Stomach (tissue), 4 donors: ENCODE data around the gene MYRFL.

Experiments used
- EP300 ChIP-seq: sonication (generic); formaldehyde crosslinking; IDR thresholded peaks from one replicate; pipeline ENCODE4 v1.6.1; 2017; ENCODE audit warnings: antibody characterized with exemption
- POLR2A ChIP-seq, 4 donors: fragments of 450-650 bp; IDR thresholded peaks; one replicate each; pipeline ENCODE4 v1.6.1; 2016; ENCODE audit warnings: antibody characterized with exemption in 4 of 4, control low read depth in 2 of 4, mild to moderate bottlenecking in 1 of 4, moderate library complexity in 1 of 4
- TF ChIP-seq, protein P1 (sequence below), 7 experiments: fragments of 450-650 bp in 4 of 7; fragments of 200-600 bp in 3 of 7; sonication (generic) in 3 of 7; IDR thresholded peaks; one replicate each; pipeline ENCODE4 v1.5.1; 2016 to 2019; ENCODE audit warnings: antibody characterized with exemption in 7 of 7, control low read depth in 2 of 7, mild to moderate bottlenecking in 1 of 7

DNA sequence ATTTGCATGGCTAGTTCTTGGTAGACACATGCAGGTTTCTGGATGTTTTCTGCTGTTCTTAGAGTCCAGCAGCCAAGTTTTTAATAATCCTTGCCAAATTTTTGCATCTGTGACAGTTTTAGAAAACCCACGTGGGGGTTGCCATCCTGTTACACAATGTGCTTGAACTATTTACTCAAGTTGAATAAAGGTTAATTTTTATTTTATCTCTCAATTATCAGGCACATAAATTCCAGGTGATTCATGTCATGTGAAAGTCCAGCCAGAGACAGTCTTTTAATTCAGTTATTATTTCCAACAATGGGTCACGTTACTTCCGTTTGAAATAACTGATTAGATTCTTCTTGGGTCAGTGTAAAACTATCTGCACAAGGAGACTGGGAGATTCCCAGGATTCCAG is 15.7 kb downstream of the MYRFL start:
- TF ChIP-seq EP300: no peak
- TF ChIP-seq, protein P1, sequence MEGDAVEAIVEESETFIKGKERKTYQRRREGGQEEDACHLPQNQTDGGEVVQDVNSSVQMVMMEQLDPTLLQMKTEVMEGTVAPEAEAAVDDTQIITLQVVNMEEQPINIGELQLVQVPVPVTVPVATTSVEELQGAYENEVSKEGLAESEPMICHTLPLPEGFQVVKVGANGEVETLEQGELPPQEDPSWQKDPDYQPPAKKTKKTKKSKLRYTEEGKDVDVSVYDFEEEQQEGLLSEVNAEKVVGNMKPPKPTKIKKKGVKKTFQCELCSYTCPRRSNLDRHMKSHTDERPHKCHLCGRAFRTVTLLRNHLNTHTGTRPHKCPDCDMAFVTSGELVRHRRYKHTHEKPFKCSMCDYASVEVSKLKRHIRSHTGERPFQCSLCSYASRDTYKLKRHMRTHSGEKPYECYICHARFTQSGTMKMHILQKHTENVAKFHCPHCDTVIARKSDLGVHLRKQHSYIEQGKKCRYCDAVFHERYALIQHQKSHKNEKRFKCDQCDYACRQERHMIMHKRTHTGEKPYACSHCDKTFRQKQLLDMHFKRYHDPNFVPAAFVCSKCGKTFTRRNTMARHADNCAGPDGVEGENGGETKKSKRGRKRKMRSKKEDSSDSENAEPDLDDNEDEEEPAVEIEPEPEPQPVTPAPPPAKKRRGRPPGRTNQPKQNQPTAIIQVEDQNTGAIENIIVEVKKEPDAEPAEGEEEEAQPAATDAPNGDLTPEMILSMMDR (IDR thresholded peaks at IDR 0.05): no peak
- TF ChIP-seq POLR2A (IDR thresholded peaks at IDR 0.05): no peak
